DOHH2 (cell line): ENCODE results near the gene CCDC39.

Source experiments
- H3F3A ChIP-seq: fragments of 200-600 bp; sonication (generic), shearing (Covaris generic); 2 replicates; pipeline ENCODE4 v1.6.0; 2016; ENCODE audit warnings: antibody characterized with exemption, mild to moderate bottlenecking; ENCODE audit not compliant: control insufficient read depth, insufficient read depth
- H3K27ac ChIP-seq: fragments of 200-600 bp; sonication (generic); 2 replicates; pipeline ENCODE4 v1.5.1; 2014; ENCODE audit warnings: low read depth, mild to moderate bottlenecking, low read length, moderate library complexity
- H3K27me3 ChIP-seq: fragments of 200-600 bp; sonication (generic); 2 replicates; pipeline ENCODE4 v1.6.1; 2014; ENCODE audit warnings: mild to moderate bottlenecking, low read length, mixed read lengths; ENCODE audit not compliant: control insufficient read depth
- H3K36me3 ChIP-seq: fragments of 200-600 bp; sonication (generic); 2 replicates; pipeline ENCODE4 v1.6.1; 2014; ENCODE audit warnings: mild to moderate bottlenecking, low read length, moderate library complexity, mixed read lengths; ENCODE audit not compliant: control insufficient read depth
- H3K4me1 ChIP-seq: fragments of 200-600 bp; sonication (generic); 2 replicates; pipeline ENCODE4 v1.6.1; 2014; ENCODE audit warnings: mild to moderate bottlenecking, low read length, mixed read lengths; ENCODE audit not compliant: control insufficient read depth
- H3K4me2 ChIP-seq: fragments of 200-600 bp; sonication (generic); 2 replicates; pipeline ENCODE4 v1.6.0; 2014; ENCODE audit warnings: mild to moderate bottlenecking, low read length, moderate library complexity
- H3K4me3 ChIP-seq: fragments of 200-600 bp; sonication (generic); 2 replicates; pipeline ENCODE4 v1.5.1; 2014; ENCODE audit warnings: mild to moderate bottlenecking, low read length, mixed read lengths
- H3K79me2 ChIP-seq: fragments of 200-600 bp; sonication (generic); 2 replicates; pipeline ENCODE4 v1.6.1; 2014; ENCODE audit warnings: mild to moderate bottlenecking, low read length, mixed read lengths; ENCODE audit not compliant: control insufficient read depth
- H3K9me2 ChIP-seq: fragments of 200-600 bp; sonication (generic); replicated peaks from 2 replicates; pipeline ENCODE4 v1.6.1; 2014; ENCODE audit warnings: mild to moderate bottlenecking, low read length, mixed read lengths; ENCODE audit not compliant: control insufficient read depth
- H3K9me3 ChIP-seq: fragments of 200-600 bp; sonication (generic); 2 replicates; pipeline ENCODE4 v1.6.1; 2014; ENCODE audit warnings: antibody characterized with exemption, low read length, mixed read lengths; ENCODE audit not compliant: control insufficient read depth, insufficient read depth
- H4K20me1 ChIP-seq: fragments of 200-600 bp; sonication (generic); 2 replicates; pipeline ENCODE4 v1.6.0; 2014; ENCODE audit warnings: low read depth, mild to moderate bottlenecking, antibody characterized with exemption, low read length, moderate library complexity; ENCODE audit not compliant: control insufficient read depth, insufficient read depth
- CTCF ChIP-seq: fragments of 200-600 bp; sonication (generic); IDR thresholded peaks from one replicate; pipeline ENCODE4 v1.5.1; 2014; ENCODE audit warnings: antibody characterized with exemption, mild to moderate bottlenecking, low read depth, low read length; ENCODE audit not compliant: poor library complexity, severe bottlenecking
- EZH2phosphoT487 ChIP-seq: fragments of 200-600 bp; sonication (generic); IDR thresholded peaks from 2 replicates; pipeline ENCODE4 v1.6.1; 2017; ENCODE audit warnings: borderline replicate concordance, mild to moderate bottlenecking, antibody characterized with exemption, low read length, moderate library complexity, mixed read lengths

CCDC39 gene

GRCh38 chr3:180615954-180616353 is 63.3 kb downstream of the CCDC39 start:
- no peaks in the 10 kb centered on the region for H3K27me3 ChIP-seq
- no peaks in the 10 kb centered on the region for H4K20me1 ChIP-seq
- H3K9me3 ChIP-seq: no peaks in the 10 kb centered on the region
- peaks cover 39% of the 10 kb centered on the region for H3K36me3 ChIP-seq
- H3K9me2 ChIP-seq: no peaks in the 10 kb centered on the region
- no peaks in the 10 kb centered on the region for H3K4me1 ChIP-seq
- H3K27ac ChIP-seq: no peak overlapping the region
- H3K79me2 ChIP-seq: no peaks in the 10 kb centered on the region
- TF ChIP-seq CTCF (no peak), EZH2phosphoT487 (no peak)
- H3K4me2 ChIP-seq: no peak overlapping the region
- H3F3A ChIP-seq: 0 out of 2 replicates have a peak, but pooled peaks cover 5% of the 10 kb centered on the region
- no peak overlapping the region for H3K4me3 ChIP-seq

GRCh38 chr3:180612364-180612763 is 66.9 kb downstream of the CCDC39 start:
- no peak overlapping the region for H3K27ac ChIP-seq
- no peaks in the 10 kb centered on the region for H3K79me2 ChIP-seq
- no peaks in the 10 kb centered on the region for H3K4me1 ChIP-seq
- no peaks in the 10 kb centered on the region for H3K9me3 ChIP-seq
- TF ChIP-seq CTCF (no peak), EZH2phosphoT487 (no peak)
- no peak overlapping the region for H3K4me2 ChIP-seq
- no peak overlapping the region for H3K4me3 ChIP-seq
- no peaks in the 10 kb centered on the region for H3K9me2 ChIP-seq
- peaks cover 68% of the 10 kb centered on the region for H3K36me3 ChIP-seq
- no peaks in the 10 kb centered on the region for H3K27me3 ChIP-seq
- no peaks in the 10 kb centered on the region for H4K20me1 ChIP-seq
- H3F3A ChIP-seq: 0 out of 2 replicates have a peak, but pooled peaks cover 5% of the 10 kb centered on the region

- H3K79me2 ChIP-seq: no peaks in the 10 kb centered on the region
- no peaks in the 10 kb centered on the region for H3K4me1 ChIP-seq
- no peak overlapping the region for H3K27ac ChIP-seq
- 0 out of 2 replicates have a peak, but pooled peaks cover 5% of the 10 kb centered on the region for H3F3A ChIP-seq
- TF ChIP-seq EZH2phosphoT487 (no peak), CTCF (no peak)
- no peak overlapping the region for H3K4me2 ChIP-seq
- no peaks in the 10 kb centered on the region for H4K20me1 ChIP-seq
- H3K36me3 ChIP-seq: peaks cover 81% of the 10 kb centered on the region
- no peaks in the 10 kb centered on the region for H3K27me3 ChIP-seq
- H3K9me3 ChIP-seq: no peaks in the 10 kb centered on the region
- no peaks in the 10 kb centered on the region for H3K9me2 ChIP-seq
- no peak overlapping the region for H3K4me3 ChIP-seq
Measured at GRCh38 chr3:180611006-180611405, 68.3 kb downstream of the CCDC39 start.
